Body of pancreas (tissue), 4 donors: Measurements from ENCODE around the gene TTC28. TPM values are rescaled to one million over a fixed set of nuclear protein-coding genes. Genes with fewer than 3 reads are reported as not detected.
"Not testable (repeated sequence)": the region's sequence is repeated elsewhere in the genome, so short reads cannot be mapped to it uniquely, and the experiment has no call there.

Experiments used
- ATAC-seq: fragments of 150-250 bp; one replicate; pipeline ENCODE4 v1.9.1; 2016
- DNase-seq, 4 donors: peaks; one replicate each; pipeline ENCODE4 v3.0.0-alpha.2; 2019
- H3K27ac ChIP-seq, 4 donors: fragments of 200-600 bp; sonication (generic); 1 replicate in 3 of 4; 2 replicates in 1 of 4; pipeline versions ENCODE4 v1.5.1 to v1.6.1; 2016 to 2019; ENCODE audit warnings: mild to moderate bottlenecking in 1 of 4, mixed read lengths in 1 of 4, moderate library complexity in 1 of 4
- H3K27me3 ChIP-seq, 2 donors: fragments of 200-600 bp; sonication (generic); one replicate each; pipeline ENCODE4 v1.6.0; 2016; ENCODE audit warnings: mild to moderate bottlenecking in 1 of 2
- H3K36me3 ChIP-seq, 2 donors: fragments of 200-600 bp; sonication (generic); replicated peaks in 1 of 2; 2 replicates each; pipeline ENCODE4 v1.5.1; 2016; ENCODE audit warnings: low read depth in 2 of 2; ENCODE audit not compliant: insufficient read depth in 1 of 2
- H3K4me1 ChIP-seq: fragments of 200-600 bp; sonication (generic); one replicate; pipeline ENCODE4 v1.6.0; 2016
- H3K4me3 ChIP-seq, 2 donors: fragments of 200-600 bp; sonication (generic); 1 replicate in 1 of 2; 2 replicates in 1 of 2; pipeline ENCODE4 v1.5.1; 2016 to 2019
- H3K9me3 ChIP-seq, 3 donors: fragments of 200-600 bp; sonication (generic); 1 replicate in 2 of 3; 2 replicates in 1 of 3; pipeline ENCODE4 v1.5.1; 2016
- POLR2A ChIP-seq, 3 donors: fragments of 450-650 bp; IDR thresholded peaks; one replicate each; pipeline ENCODE4 v1.6.1; 2016; ENCODE audit warnings: antibody characterized with exemption in 3 of 3, mild to moderate bottlenecking in 2 of 3
- WGBS, 2 donors: methylation state at CpG; one replicate each; pipeline ENCODE4 v1.1.5; 2017; 5-methylcytosine and 5-hydroxymethylcytosine counted together
- intact Hi-C: fragments of 100-400 bp; cut with DNase I; formaldehyde crosslinking; loops from one replicate; pipeline ENCODE4 v1.15.1; 2023
- total RNA-seq, 2 donors: library from RNA; depleted of rRNA; stranded (reverse); fragments of >200 nt; gene quantifications; one replicate each; pipeline ENCODE4 v1.1.0, GENCODE V29; 2016
- TF ChIP-seq, protein P1 (sequence below), 7 experiments: fragments of 450-650 bp in 4 of 7; fragments of 200-600 bp in 3 of 7; sonication (generic) in 3 of 7; IDR thresholded peaks; one replicate each; pipeline ENCODE4 v1.5.1; 2016 to 2019; ENCODE audit warnings: antibody characterized with exemption in 7 of 7

The TTC28 gene
- total RNA-seq, 2 donors from 2014 or later: 21.0 to 87.3 TPM

DNA sequence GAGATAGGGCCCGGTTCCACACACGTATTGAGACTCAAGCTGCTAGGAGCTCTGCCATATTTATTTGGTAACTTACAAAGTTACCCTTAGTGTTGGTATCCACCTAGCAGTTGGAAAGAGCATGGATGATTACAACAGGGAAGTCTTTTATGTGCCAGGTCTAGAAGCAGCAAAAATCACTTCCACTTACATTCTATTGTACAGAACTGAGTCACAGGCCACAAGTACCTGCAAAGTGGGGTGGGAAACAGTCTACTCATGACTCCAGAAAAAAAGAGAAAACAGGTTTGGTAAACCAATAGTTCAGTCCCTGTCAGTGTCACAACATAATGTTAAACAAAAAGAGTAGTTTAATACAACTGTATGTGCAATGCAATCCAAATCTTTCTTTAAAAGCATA lies 480.9 kb downstream of the TTC28 start:
- no peak for DNase-seq
- intact Hi-C loops: no loop called here
- no peak overlapping the region for H3K4me3 ChIP-seq
- TF ChIP-seq, protein P1, sequence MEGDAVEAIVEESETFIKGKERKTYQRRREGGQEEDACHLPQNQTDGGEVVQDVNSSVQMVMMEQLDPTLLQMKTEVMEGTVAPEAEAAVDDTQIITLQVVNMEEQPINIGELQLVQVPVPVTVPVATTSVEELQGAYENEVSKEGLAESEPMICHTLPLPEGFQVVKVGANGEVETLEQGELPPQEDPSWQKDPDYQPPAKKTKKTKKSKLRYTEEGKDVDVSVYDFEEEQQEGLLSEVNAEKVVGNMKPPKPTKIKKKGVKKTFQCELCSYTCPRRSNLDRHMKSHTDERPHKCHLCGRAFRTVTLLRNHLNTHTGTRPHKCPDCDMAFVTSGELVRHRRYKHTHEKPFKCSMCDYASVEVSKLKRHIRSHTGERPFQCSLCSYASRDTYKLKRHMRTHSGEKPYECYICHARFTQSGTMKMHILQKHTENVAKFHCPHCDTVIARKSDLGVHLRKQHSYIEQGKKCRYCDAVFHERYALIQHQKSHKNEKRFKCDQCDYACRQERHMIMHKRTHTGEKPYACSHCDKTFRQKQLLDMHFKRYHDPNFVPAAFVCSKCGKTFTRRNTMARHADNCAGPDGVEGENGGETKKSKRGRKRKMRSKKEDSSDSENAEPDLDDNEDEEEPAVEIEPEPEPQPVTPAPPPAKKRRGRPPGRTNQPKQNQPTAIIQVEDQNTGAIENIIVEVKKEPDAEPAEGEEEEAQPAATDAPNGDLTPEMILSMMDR (IDR thresholded peaks at IDR 0.05): no peak
- no peak for TF ChIP-seq POLR2A (IDR thresholded peaks at IDR 0.05)
- H3K36me3 ChIP-seq: no peaks in the 10 kb centered on the region
- H3K9me3 ChIP-seq: no peaks in the 10 kb centered on the region
- no peak overlapping the region for H3K27ac ChIP-seq
- H3K27me3 ChIP-seq: no peaks in the 10 kb centered on the region
- no peaks in the 10 kb centered on the region for H3K4me1 ChIP-seq
- ATAC-seq: no peak
- 91 to 94% methylated on average over 2 of the region's 2 CpGs for WGBS, 2 donors

DNA sequence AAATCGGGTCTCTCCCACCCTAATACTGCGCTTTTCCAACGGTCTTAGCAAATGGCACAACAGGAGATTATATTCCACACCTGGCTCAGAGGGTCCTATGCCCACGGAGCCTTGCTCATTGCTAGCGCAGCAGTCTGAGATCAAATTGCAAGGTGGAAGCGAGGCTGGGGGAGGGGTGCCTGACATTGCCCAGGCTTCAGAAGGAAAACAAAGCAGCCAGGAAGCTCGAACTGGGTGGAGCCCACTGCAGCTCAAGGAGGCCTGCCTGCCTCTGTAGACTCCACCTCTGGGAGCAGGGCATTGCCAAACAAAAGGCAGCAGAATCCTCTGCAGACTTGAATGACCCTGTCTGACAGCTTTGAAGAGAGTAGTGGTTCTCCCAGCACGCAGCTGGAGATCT lies 488.1 kb downstream of the TTC28 start:
- DNase-seq, intact Hi-C loops: not testable (repeated sequence)

DNA sequence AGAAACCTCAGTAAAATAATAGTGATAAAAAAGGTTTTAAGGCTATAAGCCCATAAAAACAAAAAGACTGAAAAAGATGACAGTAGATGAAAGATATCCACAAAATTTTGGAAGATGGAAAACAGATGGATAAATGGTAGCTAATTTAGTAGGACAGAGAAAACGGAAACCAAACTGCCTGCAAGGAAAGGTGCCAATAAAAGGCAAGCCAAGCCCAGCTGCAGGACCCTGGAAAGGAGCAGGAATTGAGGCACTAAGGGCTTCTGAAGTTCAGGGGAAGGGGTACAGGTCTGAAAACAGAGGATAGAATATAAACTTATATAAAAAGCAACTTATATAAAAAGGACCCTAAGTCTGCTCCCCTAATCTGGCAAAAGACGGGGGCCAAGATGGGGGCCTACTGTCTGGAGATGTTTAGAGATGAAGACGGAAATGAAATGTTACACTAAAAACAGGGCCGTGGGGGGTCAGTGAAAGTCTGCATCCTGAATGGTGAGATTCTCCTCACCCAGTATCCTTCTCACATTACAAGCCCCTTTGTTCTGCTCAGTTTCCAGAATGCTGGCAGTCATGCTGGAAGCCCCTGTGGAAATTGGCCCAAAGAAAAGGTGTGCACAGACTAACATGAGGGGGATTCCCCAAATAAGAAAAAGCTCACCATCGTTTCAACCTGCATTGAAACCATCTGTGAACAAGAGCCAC lies 491.3 kb downstream of the TTC28 start:
- TF ChIP-seq POLR2A (IDR thresholded peaks at IDR 0.05): no peak
- TF ChIP-seq, protein P1 (IDR thresholded peaks at IDR 0.05): no peak
- Histone ChIP-seq H3K27me3 (no peaks in the 10 kb centered on the region), H3K9me3 (no peaks in the 10 kb centered on the region), H3K36me3 (no peaks in the 10 kb centered on the region), H3K4me1 (no peaks in the 10 kb centered on the region), H3K27ac (no peak overlapping the region), H3K4me3 (no peak overlapping the region)
- intact Hi-C loops: no loop called here
- DNase-seq (no peak), ATAC-seq (no peak)
- 86% methylated on average over 5 of the region's 5 CpGs for WGBS, 2 donors

More for the DNA sequence above, 488.1 kb downstream of the TTC28 start:
- ATAC-seq, H3K27ac ChIP-seq, H3K27me3 ChIP-seq, H3K36me3 ChIP-seq, H3K9me3 ChIP-seq, H3K4me3 ChIP-seq, H3K4me1 ChIP-seq: not testable (repeated sequence)
- WGBS, 2 donors: 92 to 93% methylated on average over 7 to 8 of the region's 8 CpGs

DNA sequence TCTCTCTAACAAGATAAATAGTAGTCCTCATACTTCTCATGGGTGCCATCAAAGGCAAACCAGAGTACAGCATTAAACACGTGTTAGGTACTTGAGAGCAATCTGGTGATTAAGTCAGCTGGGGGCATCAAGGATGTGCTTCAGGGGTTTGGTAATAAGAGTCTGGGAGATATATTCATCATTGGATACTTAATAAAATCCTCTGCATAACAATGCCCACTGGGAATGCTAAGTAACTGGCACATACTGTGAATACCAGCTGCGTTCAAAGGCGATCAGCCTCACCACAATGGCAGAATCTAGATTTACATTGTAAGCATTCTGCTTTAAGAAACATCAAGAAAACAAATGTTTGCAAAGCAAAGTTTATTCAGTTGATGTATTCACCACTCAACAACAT lies 492.0 kb downstream of the TTC28 start:
- intact Hi-C loops: no loop called here
- WGBS, 2 donors: 80 to 97% methylated on average over 3 of the region's 3 CpGs
- TF ChIP-seq, protein P1 (IDR thresholded peaks at IDR 0.05): no peak
- TF ChIP-seq POLR2A (IDR thresholded peaks at IDR 0.05): no peak
- no peak for DNase-seq
- Histone ChIP-seq H3K4me3 (no peak overlapping the region), H3K9me3 (no peaks in the 10 kb centered on the region), H3K36me3 (no peaks in the 10 kb centered on the region), H3K27me3 (no peaks in the 10 kb centered on the region), H3K27ac (no peak overlapping the region), H3K4me1 (peaks cover 2% of the 10 kb centered on the region)
- no peak for ATAC-seq

DNA sequence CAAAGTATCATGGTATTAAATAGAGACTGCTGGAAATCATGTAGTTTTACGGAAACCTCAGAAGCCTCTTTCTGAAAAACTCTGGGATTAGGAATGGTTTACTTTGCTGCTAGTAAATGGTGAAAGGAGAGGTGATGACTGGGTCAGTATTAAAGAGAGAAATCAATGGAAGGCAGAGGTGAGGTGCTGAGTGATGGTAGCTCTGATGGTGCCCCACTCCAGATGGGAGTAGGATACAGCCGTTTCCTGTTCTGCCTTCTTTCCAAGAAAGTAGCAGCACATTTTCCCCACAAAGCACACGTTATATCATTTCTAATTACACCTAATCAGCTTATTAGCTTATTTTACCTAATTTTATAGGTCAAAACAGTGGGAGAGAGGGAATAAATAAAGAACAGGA lies 493.0 kb downstream of the TTC28 start:
- no peaks in the 10 kb centered on the region for H3K27me3 ChIP-seq
- no peak overlapping the region for H3K27ac ChIP-seq
- no peak overlapping the region for H3K4me3 ChIP-seq
- H3K36me3 ChIP-seq: no peaks in the 10 kb centered on the region
- no peaks in the 10 kb centered on the region for H3K9me3 ChIP-seq
- peaks cover 12% of the 10 kb centered on the region for H3K4me1 ChIP-seq
- intact Hi-C loops: no loop called here
- TF ChIP-seq, protein P1 (IDR thresholded peaks at IDR 0.05): no peak
- TF ChIP-seq POLR2A (IDR thresholded peaks at IDR 0.05): no peak
- ATAC-seq: no peak
- no peak for DNase-seq
- 83 to 88% methylated on average over 3 of the region's 3 CpGs for WGBS, 2 donors
